RPMI8226 (cell line): Measurements from ENCODE around the gene MCCC1.
"Not testable (repeated sequence)": the region's sequence is repeated elsewhere in the genome, so short reads cannot be mapped to it uniquely, and the experiment has no call there.

ENCODE experiments used
- DNase-seq: peaks from one replicate; pipeline ENCODE4 v3.0.0-alpha.2; 2015

The MCCC1 gene

DNA sequence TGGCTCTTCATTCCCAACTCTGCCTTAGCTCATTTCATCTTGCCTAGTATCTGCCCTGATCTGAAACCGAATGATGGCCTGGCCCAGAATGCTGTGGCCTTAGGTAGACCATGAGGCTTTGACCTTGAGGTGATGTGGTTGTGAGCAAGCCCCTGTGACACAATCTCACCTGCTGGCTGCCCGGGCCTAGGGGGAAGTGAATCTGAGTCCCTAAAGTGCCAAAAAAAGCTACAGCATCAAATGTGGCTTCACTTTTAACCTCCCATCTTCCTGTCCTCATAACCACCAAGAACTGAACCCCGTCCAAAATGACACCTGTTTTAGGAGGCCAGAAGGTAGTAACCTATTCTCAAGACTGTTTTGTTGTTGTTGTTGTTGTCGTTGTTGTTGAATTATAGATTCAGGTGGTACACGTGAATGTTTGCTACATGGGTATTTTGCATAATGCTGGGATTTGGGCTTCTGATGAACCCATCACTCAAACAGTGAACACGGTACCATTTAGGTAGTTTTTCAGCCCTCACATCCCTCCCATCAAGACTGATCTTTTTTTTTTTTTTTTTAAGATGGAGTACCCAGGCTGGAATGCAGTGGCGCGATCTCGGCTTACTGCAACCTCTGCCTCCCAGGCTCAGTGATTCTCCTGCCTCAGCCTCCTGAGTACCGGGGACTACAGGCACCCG, 54.6 kb downstream of the MCCC1 start:
- DNase-seq = peak; percentile 92

DNA sequence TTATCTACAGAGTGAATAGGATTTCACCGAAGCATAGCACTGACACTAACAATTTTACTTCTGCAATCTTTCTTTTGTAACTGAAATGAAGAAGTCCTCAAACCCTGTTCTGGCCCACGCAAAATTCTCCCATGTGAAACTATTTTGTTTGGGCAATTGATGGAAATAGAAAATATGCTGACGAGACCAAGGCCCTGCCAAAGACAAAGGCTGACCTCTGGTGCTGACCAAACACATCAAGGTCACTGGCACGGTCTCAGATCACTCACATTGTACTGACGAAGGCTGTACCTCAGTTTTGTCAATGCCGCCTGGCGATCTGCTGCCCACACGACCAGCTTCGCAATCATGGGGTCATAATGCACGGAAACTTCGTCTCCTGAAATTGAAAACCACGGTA, 60.5 kb downstream of the MCCC1 start:
- no peak for DNase-seq

GRCh38 chr3:183038221-183038620, 61.1 kb downstream of the MCCC1 start:
- no peak for DNase-seq

DNA sequence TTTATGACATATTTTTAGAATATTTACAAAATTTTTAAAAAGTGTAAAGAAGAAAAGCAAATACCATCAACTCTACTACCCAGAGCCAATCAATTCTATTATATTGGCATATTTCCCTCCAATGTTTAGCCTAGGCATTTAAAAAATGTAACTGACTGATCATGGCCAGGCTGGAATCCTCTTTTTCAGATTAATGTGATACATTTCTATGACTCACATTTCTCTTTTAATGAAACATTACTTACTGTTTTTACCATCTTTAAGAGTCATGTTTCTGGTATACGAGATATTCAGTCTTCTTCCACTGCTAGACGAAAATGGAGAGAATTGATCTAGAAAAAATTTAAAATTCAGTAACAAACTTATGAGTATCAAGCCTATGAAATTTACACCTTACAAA, 65.5 kb downstream of the MCCC1 start:
- no peak for DNase-seq

- DNase-seq = no peak
These were observed 66.3 kb downstream of the MCCC1 start for GRCh38 chr3:183032880-183033555.

DNA sequence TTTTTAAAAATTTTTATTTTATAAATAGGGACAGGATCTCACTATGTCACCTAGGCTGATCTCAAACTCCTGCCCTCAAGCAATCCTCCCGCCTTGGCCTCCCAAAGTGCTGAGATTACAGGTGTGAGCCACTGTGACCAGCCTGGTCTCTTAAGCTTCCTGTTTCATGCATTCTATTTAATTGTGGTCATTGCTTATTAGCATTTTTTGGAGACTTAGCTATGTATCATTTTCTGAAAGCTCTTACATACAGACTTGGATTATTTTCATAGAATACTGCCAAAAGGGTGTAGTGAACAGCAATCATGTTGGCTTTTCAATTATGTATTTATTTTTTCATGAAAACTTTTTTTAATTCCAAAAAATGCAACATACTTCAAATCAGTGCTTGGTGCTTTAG, 67.5 kb downstream of the MCCC1 start:
- DNase-seq = no peak

GRCh38 chr3:183028416-183028815, 70.9 kb downstream of the MCCC1 start:
- DNase-seq = no peak

DNA sequence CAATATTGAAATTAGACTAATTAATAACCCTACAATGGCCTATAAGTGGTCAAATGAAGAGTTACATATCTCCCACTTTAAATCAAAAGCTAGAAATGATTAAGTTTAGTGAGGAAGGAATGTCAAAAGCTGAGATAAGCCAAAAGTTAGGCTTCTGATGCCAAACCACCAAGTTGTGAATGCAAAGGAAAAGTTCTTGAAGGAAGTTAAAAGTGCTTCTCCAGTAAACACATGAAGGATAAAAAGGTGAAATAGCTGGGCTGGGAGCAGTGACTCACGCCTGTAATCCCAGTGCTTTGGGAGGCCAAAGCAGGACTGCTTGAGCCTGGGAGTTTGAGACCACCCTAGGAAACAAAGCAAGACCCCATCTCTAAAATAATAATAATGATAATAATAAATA, 72.0 kb downstream of the MCCC1 start:
- no peak for DNase-seq

GRCh38 chr3:183022936-183023516, 76.3 kb downstream of the MCCC1 start:
- no peak for DNase-seq

DNA sequence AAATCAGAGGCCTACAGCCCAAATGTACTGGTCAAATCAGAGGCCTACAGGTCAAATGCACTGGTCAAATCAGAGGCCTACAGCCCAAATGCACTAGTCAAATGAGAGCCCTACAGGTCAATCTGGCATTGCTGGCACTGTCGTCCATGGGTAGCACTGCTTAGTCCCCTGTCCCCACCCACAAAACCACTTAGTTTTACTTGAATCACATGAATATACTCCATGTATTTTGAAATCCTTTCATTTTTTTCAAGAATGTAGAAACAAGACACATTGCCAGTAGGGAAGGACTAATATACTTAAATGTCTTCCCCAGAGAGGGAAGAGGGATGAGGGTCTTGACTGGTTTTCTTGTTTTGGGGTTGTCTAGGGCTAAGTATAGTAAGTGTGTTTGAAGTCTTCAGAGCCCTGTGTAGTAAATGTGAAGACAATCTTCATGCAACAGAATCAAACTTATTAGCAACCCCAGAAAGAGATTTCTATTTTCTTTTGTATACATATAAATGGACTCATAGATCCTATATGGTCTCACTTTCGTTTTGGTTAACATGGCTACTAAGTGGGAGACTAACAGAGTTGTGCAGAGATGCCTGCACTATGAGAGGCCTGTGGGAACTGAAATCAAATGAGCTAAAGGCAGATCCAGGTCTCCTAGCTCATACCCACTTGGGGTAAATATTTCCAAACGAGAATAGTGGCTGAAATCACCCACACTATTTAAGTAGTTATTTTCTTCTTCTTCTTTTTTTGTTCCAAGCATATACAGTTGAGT, 80.7 kb downstream of the MCCC1 start:
- no peak for DNase-seq

GRCh38 chr3:183015185-183015584, 84.1 kb downstream of the MCCC1 start:
- DNase-seq = no peak

- no peak for DNase-seq
These were observed 85.4 kb downstream of the MCCC1 start for GRCh38 chr3:183013856-183014255.

GRCh38 chr3:183013074-183013473, 86.2 kb downstream of the MCCC1 start:
- no peak for DNase-seq

- DNase-seq = no peak
These were observed 90.5 kb downstream of the MCCC1 start for GRCh38 chr3:183008800-183009199.

DNA sequence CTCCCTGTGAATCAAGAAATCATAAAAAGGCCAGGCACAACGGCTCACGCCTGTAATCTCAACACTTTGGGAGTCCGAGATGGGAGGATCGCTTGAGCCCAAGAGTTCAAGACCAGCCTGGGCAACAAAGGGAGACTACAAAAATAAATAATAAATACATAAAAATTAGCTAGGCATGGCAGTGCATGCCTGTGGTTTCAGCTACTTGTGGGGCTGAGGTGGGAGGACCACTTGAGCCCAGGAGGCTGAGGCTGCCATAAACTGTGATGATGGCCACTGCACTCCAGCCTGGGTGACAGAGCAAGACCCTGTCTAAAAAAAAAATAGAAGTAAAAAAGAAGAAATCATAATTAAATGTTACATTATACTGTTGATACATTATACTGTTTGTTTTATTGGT, 91.0 kb downstream of the MCCC1 start:
- DNase-seq = no peak

- no peak for DNase-seq
These were observed 92.8 kb downstream of the MCCC1 start for GRCh38 chr3:183006396-183007002.

GRCh38 chr3:182999767-183000166, 99.5 kb downstream of the MCCC1 start:
- no peak for DNase-seq

GRCh38 chr3:182993486-182994201, 105.7 kb downstream of the MCCC1 start:
- DNase-seq = not testable (repeated sequence)

- DNase-seq = peak; percentile 68
These were observed 109.7 kb downstream of the MCCC1 start for GRCh38 chr3:182989566-182989965.

- DNase-seq = no peak
These were observed 113.3 kb downstream of the MCCC1 start for GRCh38 chr3:182986021-182986420.

- DNase-seq = no peak
These were observed 115.4 kb downstream of the MCCC1 start for GRCh38 chr3:182983876-182984275.

DNA sequence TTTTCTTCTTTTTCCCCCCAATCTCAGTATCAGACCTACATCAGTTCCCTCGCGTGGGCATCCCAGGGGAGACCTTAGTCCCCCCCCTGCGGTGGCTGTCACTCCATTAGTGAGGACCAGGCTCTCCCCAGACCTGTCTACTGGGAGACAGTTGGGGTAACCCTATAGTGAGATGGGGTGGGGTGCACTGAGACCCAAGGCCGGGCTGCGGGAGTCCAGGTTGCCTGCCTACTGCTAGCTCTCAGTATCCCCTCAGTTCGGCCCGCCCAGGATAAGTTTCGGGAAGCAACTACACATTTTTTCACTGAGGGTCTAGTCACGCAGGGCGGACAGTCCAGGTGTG, 118.3 kb downstream of the MCCC1 start:
- no peak for DNase-seq
